ENCODE results near the gene CNGB1. TPM values are rescaled to one million over a fixed set of nuclear protein-coding genes. Genes with fewer than 3 reads are reported as not detected.
A peak's percentile ranks its signal among the peaks of the same experiment; 100 is the strongest.

The CNGB1 gene
- total RNA-seq, 1 donor from 2014 or later: not detected

GRCh38 chr16:58016840-58017446, 46.0 kb upstream of the CNGB1 start:
- Histone ChIP-seq H3K9me3 (ENCODE audit: low read depth) (no peaks in the 10 kb centered on the region), H4K20me1 (ENCODE audit: low read depth) (peaks cover 3% of the 10 kb centered on the region), H3K27me3 (no peaks in the 10 kb centered on the region), H3K4me2 (no peak overlapping the region), H3K79me2 (ENCODE audit: low read depth) (no peaks in the 10 kb centered on the region), H3K4me3 (no peak overlapping the region), H3K27ac (no peak overlapping the region), H3K36me3 (no peaks in the 10 kb centered on the region), H2AFZ (replicated peaks) (no peak overlapping the region), H3F3A (ENCODE audit: low read depth) (peaks cover 6% of the 10 kb centered on the region), H3K9ac (no peak overlapping the region), H3K4me1 (peaks cover 11% of the 10 kb centered on the region)
- H3K36me3 Mint-ChIP-seq: no peaks in the 10 kb centered on the region
- no peaks in the 10 kb centered on the region for H3K9me3 Mint-ChIP-seq
- H3K4me1 Mint-ChIP-seq: peaks cover 10% of the 10 kb centered on the region
- H3K27ac Mint-ChIP-seq: no peak overlapping the region
- TF ChIP-seq, protein P1, sequence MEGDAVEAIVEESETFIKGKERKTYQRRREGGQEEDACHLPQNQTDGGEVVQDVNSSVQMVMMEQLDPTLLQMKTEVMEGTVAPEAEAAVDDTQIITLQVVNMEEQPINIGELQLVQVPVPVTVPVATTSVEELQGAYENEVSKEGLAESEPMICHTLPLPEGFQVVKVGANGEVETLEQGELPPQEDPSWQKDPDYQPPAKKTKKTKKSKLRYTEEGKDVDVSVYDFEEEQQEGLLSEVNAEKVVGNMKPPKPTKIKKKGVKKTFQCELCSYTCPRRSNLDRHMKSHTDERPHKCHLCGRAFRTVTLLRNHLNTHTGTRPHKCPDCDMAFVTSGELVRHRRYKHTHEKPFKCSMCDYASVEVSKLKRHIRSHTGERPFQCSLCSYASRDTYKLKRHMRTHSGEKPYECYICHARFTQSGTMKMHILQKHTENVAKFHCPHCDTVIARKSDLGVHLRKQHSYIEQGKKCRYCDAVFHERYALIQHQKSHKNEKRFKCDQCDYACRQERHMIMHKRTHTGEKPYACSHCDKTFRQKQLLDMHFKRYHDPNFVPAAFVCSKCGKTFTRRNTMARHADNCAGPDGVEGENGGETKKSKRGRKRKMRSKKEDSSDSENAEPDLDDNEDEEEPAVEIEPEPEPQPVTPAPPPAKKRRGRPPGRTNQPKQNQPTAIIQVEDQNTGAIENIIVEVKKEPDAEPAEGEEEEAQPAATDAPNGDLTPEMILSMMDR (IDR thresholded peaks at IDR 0.05): no peak
- TF ChIP-seq EZH2phosphoT487 (IDR thresholded peaks at IDR 0.05): no peak
- no peak for TF ChIP-seq EZH2 (IDR thresholded peaks at IDR 0.05)
- H3K27me3 Mint-ChIP-seq (ENCODE audit: insufficient read depth, low read depth): no peaks in the 10 kb centered on the region
- DNase-seq (ENCODE audit: low spot score): no peak
- no peak overlapping the region for H3K4me3 Mint-ChIP-seq

DNA sequence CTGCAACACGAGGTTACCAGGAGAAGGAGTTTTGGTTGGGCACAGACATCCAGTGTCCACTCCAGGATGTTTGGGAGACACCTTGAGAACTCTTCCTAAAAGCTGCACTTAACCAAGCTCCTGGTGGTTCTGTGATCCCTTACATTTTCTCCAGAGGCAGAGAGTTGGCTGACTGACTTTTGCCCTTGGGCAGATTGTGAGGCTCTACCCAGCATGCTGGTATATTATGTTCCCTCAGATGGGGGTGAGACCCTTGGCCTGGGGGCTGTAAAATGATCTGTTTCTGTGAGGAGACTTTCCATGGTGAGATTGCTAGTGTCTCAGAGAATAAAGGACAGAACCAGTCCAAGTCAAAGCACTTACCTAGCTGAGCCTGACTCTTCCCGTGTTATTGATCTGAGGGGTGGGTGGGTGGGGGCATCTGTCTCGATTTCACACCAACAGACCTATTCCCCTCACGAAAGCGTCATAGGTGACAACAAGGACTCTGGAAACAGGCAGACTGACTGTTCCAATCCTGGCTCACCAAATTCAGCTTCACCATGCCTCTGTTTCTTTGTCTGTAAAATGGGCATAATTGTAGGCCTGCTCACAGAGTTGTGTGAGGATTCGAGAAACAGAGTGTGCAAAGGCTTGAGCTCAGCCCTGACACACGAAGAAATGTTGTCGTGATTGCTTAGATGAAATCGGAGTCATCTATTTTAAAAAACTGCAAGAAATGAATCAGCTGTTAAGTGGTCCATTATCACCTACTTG, 42.5 kb upstream of the CNGB1 start:
- H3F3A ChIP-seq (ENCODE audit: low read depth): peaks cover 9% of the 10 kb centered on the region
- Mint-ChIP-seq H3K27me3 (ENCODE audit: insufficient read depth, low read depth) (peaks cover 2% of the 10 kb centered on the region), H3K36me3 (peaks cover 10% of the 10 kb centered on the region), H3K4me3 (no peak overlapping the region), H3K4me1 (peaks cover 4% of the 10 kb centered on the region), H3K9me3 (no peaks in the 10 kb centered on the region), H3K27ac (no peak overlapping the region)
- DNase-seq (ENCODE audit: low spot score): no peak
- no peaks in the 10 kb centered on the region for H3K9me3 ChIP-seq (ENCODE audit: low read depth)
- H3K4me1 ChIP-seq: peaks cover 24% of the 10 kb centered on the region
- H3K4me2 ChIP-seq: no peak overlapping the region
- TF ChIP-seq EZH2 (IDR thresholded peaks at IDR 0.05) (no peak), EZH2phosphoT487 (IDR thresholded peaks at IDR 0.05) (no peak)
- TF ChIP-seq, protein P1 (IDR thresholded peaks at IDR 0.05): no peak
- no peak overlapping the region for H3K9ac ChIP-seq
- no peak overlapping the region for H3K4me3 ChIP-seq
- H3K27ac ChIP-seq: no peak overlapping the region
- no peaks in the 10 kb centered on the region for H3K27me3 ChIP-seq
- no peaks in the 10 kb centered on the region for H3K79me2 ChIP-seq (ENCODE audit: low read depth)
- H2AFZ ChIP-seq (replicated peaks): no peak overlapping the region
- no peaks in the 10 kb centered on the region for H3K36me3 ChIP-seq
- no peaks in the 10 kb centered on the region for H4K20me1 ChIP-seq (ENCODE audit: low read depth)

GRCh38 chr16:58012481-58012880, 41.6 kb upstream of the CNGB1 start:
- H3K9me3 Mint-ChIP-seq: no peaks in the 10 kb centered on the region
- peaks cover 4% of the 10 kb centered on the region for H3K4me1 Mint-ChIP-seq
- peak overlapping the region; percentile 11 for H3K27ac ChIP-seq
- no peaks in the 10 kb centered on the region for H4K20me1 ChIP-seq (ENCODE audit: low read depth)
- no peaks in the 10 kb centered on the region for H3K36me3 ChIP-seq
- H3K9me3 ChIP-seq (ENCODE audit: low read depth): no peaks in the 10 kb centered on the region
- H3K9ac ChIP-seq: no peak overlapping the region
- H3K27ac Mint-ChIP-seq: no peak overlapping the region
- no peaks in the 10 kb centered on the region for H3K79me2 ChIP-seq (ENCODE audit: low read depth)
- H3K4me1 ChIP-seq: peaks cover 24% of the 10 kb centered on the region
- H3K4me2 ChIP-seq: peak overlapping the region; percentile 61
- H3K36me3 Mint-ChIP-seq: peaks cover 10% of the 10 kb centered on the region
- TF ChIP-seq, protein P1 (IDR thresholded peaks at IDR 0.05): no peak
- no peak for TF ChIP-seq EZH2phosphoT487 (IDR thresholded peaks at IDR 0.05)
- no peak for TF ChIP-seq EZH2 (IDR thresholded peaks at IDR 0.05)
- H3F3A ChIP-seq (ENCODE audit: low read depth): peaks cover 9% of the 10 kb centered on the region
- H3K27me3 ChIP-seq: no peaks in the 10 kb centered on the region
- peak overlapping the region; percentile 63 for H2AFZ ChIP-seq (replicated peaks)
- peaks cover 2% of the 10 kb centered on the region for H3K27me3 Mint-ChIP-seq (ENCODE audit: insufficient read depth, low read depth)
- peak; percentile 52 for DNase-seq (ENCODE audit: low spot score)
- H3K4me3 ChIP-seq: peak overlapping the region; percentile 18
- H3K4me3 Mint-ChIP-seq: no peak overlapping the region
